Measurements from ENCODE around the gene STAG1. TPM values are rescaled to one million over a fixed set of nuclear protein-coding genes. Genes with fewer than 3 reads are reported as not detected.
"Not testable (repeated sequence)": the region's sequence is repeated elsewhere in the genome, so short reads cannot be mapped to it uniquely, and the experiment has no call there.

STAG1 gene
- total RNA-seq, 2 donors from 2014 or later: 25.3 to 27.9 TPM

GRCh38 chr3:136750209-136750896 lies 1.8 kb downstream of the STAG1 start:
- DNase-seq: no peak
- intact Hi-C loops (cut with DNase I): loop anchor here (2.0 to 10.0 kb wide), 4 partner anchors 114 to 674 kb away; partner anchors contain the start of gene NCK1 (in 1 of the 2)
- no peak for ATAC-seq

- DNase-seq, ATAC-seq: not testable (repeated sequence)
- intact Hi-C loops (cut with DNase I): loop anchor here (2.0 to 10.0 kb wide), 4 partner anchors 115 to 673 kb away; partner anchors contain the start of gene NCK1 (in 1 of the 2)
These were observed 2.6 kb downstream of the STAG1 start for GRCh38 chr3:136749602-136750001.

- no peak for DNase-seq
- intact Hi-C loops (cut with DNase I): no loop called here
- ATAC-seq: no peak
These were observed 3.1 kb downstream of the STAG1 start for GRCh38 chr3:136749091-136749490.

GRCh38 chr3:136745916-136746315 lies 6.3 kb downstream of the STAG1 start:
- intact Hi-C loops (cut with DNase I): no loop called here
- no peak for ATAC-seq
- no peak for DNase-seq

- DNase-seq: no peak
- no peak for ATAC-seq
- intact Hi-C loops (cut with DNase I): no loop called here
These were observed 11.1 kb downstream of the STAG1 start for GRCh38 chr3:136741063-136741462.

- intact Hi-C loops (cut with DNase I): no loop called here
- no peak for ATAC-seq
- DNase-seq: no peak
These were observed 11.7 kb downstream of the STAG1 start for GRCh38 chr3:136740351-136740958.

GRCh38 chr3:136736950-136737349 lies 15.2 kb downstream of the STAG1 start:
- intact Hi-C loops (cut with DNase I); DNase-seq; ATAC-seq: not testable (repeated sequence)

- intact Hi-C loops (cut with DNase I): no loop called here
- ATAC-seq (no peak), DNase-seq (no peak)
These were observed 17.1 kb downstream of the STAG1 start for GRCh38 chr3:136735103-136735502.

GRCh38 chr3:136734382-136735070 lies 17.7 kb downstream of the STAG1 start:
- DNase-seq: no peak
- intact Hi-C loops (cut with DNase I): no loop called here
- no peak for ATAC-seq

GRCh38 chr3:136733317-136733833 lies 18.8 kb downstream of the STAG1 start:
- DNase-seq (no peak), ATAC-seq (no peak)
- intact Hi-C loops (cut with DNase I): no loop called here

GRCh38 chr3:136731274-136731884 lies 20.8 kb downstream of the STAG1 start:
- DNase-seq (no peak), ATAC-seq (no peak)
- intact Hi-C loops (cut with DNase I): no loop called here

- DNase-seq (no peak), ATAC-seq (no peak)
- intact Hi-C loops (cut with DNase I): no loop called here
These were observed 21.4 kb downstream of the STAG1 start for GRCh38 chr3:136730595-136731273.

- intact Hi-C loops (cut with DNase I): no loop called here
- ATAC-seq (peak in 1 of 2 donors; percentile 64), DNase-seq (no peak)
These were observed 23.3 kb downstream of the STAG1 start for GRCh38 chr3:136728918-136729317.

GRCh38 chr3:136728473-136728872 lies 23.7 kb downstream of the STAG1 start:
- DNase-seq (no peak), ATAC-seq (no peak)
- intact Hi-C loops (cut with DNase I): no loop called here

GRCh38 chr3:136725468-136725867 lies 26.7 kb downstream of the STAG1 start:
- no peak for DNase-seq
- intact Hi-C loops (cut with DNase I): no loop called here
- ATAC-seq: no peak

- intact Hi-C loops (cut with DNase I); ATAC-seq: not testable (repeated sequence)
These were observed 29.3 kb downstream of the STAG1 start for GRCh38 chr3:136722916-136723315.

GRCh38 chr3:136722399-136722798 lies 29.8 kb downstream of the STAG1 start:
- DNase-seq; intact Hi-C loops (cut with DNase I); ATAC-seq: not testable (repeated sequence)

More at GRCh38 chr3:136722916-136723315, 29.3 kb downstream of the STAG1 start:
- DNase-seq: not testable (repeated sequence)

- DNase-seq (no peak), ATAC-seq (no peak)
- intact Hi-C loops (cut with DNase I): no loop called here
These were observed 32.1 kb downstream of the STAG1 start for GRCh38 chr3:136720091-136720490.

GRCh38 chr3:136716629-136717028 lies 35.5 kb downstream of the STAG1 start:
- no peak for DNase-seq
- ATAC-seq: no peak
- intact Hi-C loops (cut with DNase I): no loop called here

Measured in left cardiac atrium (tissue), 4 donors.